Endothelial cell of umbilical vein (primary cell): Measurements from ENCODE around the gene AFDN. TPM values are rescaled to one million over a fixed set of nuclear protein-coding genes. Genes with fewer than 3 reads are reported as not detected.
A peak's percentile ranks its signal among the peaks of the same experiment; 100 is the strongest.

Experiments used
- BruUV-seq: library from RNA; stranded (reverse); fragments of 400-500 nt; replicated peaks from 2 replicates; lab custom pipeline; 2021; lab: Mats Ljungman, UMichigan
- CTCF ChIA-PET: fragments of 300-600, 350-600 bp; sonication (Branson Sonifier 250); formaldehyde crosslinking; loops from one replicate; lab custom pipeline; 2021; ENCODE audit warnings: antibody characterized with exemption, inconsistent platforms; lab: Charles Lee
- POLR2A ChIA-PET: fragments of 300-600, 350-600 bp; sonication (Branson Sonifier 250); formaldehyde crosslinking; loops from one replicate; lab custom pipeline; 2021; ENCODE audit warnings: antibody characterized with exemption, inconsistent platforms; lab: Charles Lee
- DNase-seq: peaks from one replicate; pipeline ENCODE4 v3.0.0-alpha.2; 2011; ENCODE audit warnings: low read depth, low spot score
- FAIRE-seq: peaks from 2 replicates; lab custom pipeline; 2011; peaks lifted over from hg19 to GRCh38; lab: Jason Lieb, UNC
- H2AFZ ChIP-seq: 2 replicates; pipeline ENCODE4 v1.6.0; 2012; ENCODE audit warnings: low read depth, low read length, control low read depth, inconsistent platforms
- H3K27ac ChIP-seq: 2 replicates; pipeline ENCODE4 v1.5.1; 2011; ENCODE audit warnings: low read depth, mild to moderate bottlenecking, control low read depth, low read length, moderate library complexity; ENCODE audit not compliant: insufficient read depth
- H3K27me3 ChIP-seq, 2 experiments: 2 replicates each; pipeline versions ENCODE4 v1.6.0 to v1.6.1; 2011; ENCODE audit warnings: low read length in 2 of 2, mixed read lengths in 1 of 2; ENCODE audit not compliant: control insufficient read depth in 2 of 2, insufficient read depth in 2 of 2
- H3K36me3 ChIP-seq, 2 experiments: 2 replicates in 1 of 2; 3 replicates in 1 of 2; pipeline ENCODE4 v1.5.1; 2011; ENCODE audit warnings: low read length in 2 of 2, mild to moderate bottlenecking in 1 of 2, moderate library complexity in 1 of 2; ENCODE audit not compliant: control insufficient read depth in 2 of 2, insufficient read depth in 2 of 2; ENCODE audit errors: extremely low read depth in 1 of 2
- H3K4me1 ChIP-seq: 3 replicates; pipeline ENCODE4 v1.5.1; 2011; ENCODE audit warnings: mild to moderate bottlenecking, low read length; ENCODE audit not compliant: control insufficient read depth, insufficient read depth; ENCODE audit errors: extremely low read depth
- H3K4me2 ChIP-seq: 2 replicates; pipeline ENCODE4 v1.6.1; 2011; ENCODE audit warnings: low read length, control low read depth, mixed read lengths; ENCODE audit not compliant: insufficient read depth
- H3K4me3 ChIP-seq, 3 experiments: fragments of 200-600 bp in 1 of 3; sonication (generic), shearing (Covaris generic) in 1 of 3; replicated peaks in 1 of 3; 2 replicates each; pipeline ENCODE4 v1.5.1; 2011 to 2016; ENCODE audit warnings: control low read depth in 3 of 3, low read length in 3 of 3, mild to moderate bottlenecking in 2 of 3, inconsistent platforms in 1 of 3, low read depth in 1 of 3, moderate library complexity in 1 of 3; ENCODE audit not compliant: insufficient read depth in 1 of 3
- H3K79me2 ChIP-seq: 2 replicates; pipeline ENCODE4 v1.6.0; 2012; ENCODE audit warnings: low read length, inconsistent platforms; ENCODE audit not compliant: control insufficient read depth, insufficient read depth
- H3K9ac ChIP-seq: replicated peaks from 2 replicates; pipeline ENCODE3; 2011; ENCODE audit warnings: low read length, control low read depth; ENCODE audit not compliant: insufficient read depth; ENCODE audit errors: extremely low read depth
- H3K9me1 ChIP-seq: replicated peaks from 3 replicates; pipeline ENCODE4 v1.6.0; 2011; ENCODE audit warnings: mild to moderate bottlenecking, low read length; ENCODE audit not compliant: control insufficient read depth, insufficient read depth; ENCODE audit errors: extremely low read depth
- H3K9me3 ChIP-seq: replicated peaks from 2 replicates; pipeline ENCODE4 v1.5.1; 2012; ENCODE audit warnings: low read length, inconsistent platforms; ENCODE audit not compliant: control insufficient read depth, insufficient read depth
- H4K20me1 ChIP-seq: replicated peaks from 2 replicates; pipeline ENCODE3; 2011; ENCODE audit warnings: mild to moderate bottlenecking, low read length; ENCODE audit not compliant: control insufficient read depth, insufficient read depth; ENCODE audit errors: extremely low read depth
- CTCF ChIP-seq, 2 donors: IDR thresholded peaks; 1 replicate in 1 of 2; 2 replicates in 1 of 2; pipeline ENCODE4 v1.5.1; 2011; ENCODE audit warnings: low read length in 2 of 2, mild to moderate bottlenecking in 2 of 2, moderate library complexity in 2 of 2, control low read depth in 1 of 2, inconsistent platforms in 1 of 2, low read depth in 1 of 2; ENCODE audit not compliant: insufficient read depth in 1 of 2; ENCODE audit errors: extremely low read depth in 1 of 2
- EZH2 ChIP-seq: IDR thresholded peaks from 2 replicates; pipeline ENCODE4 v1.6.1; 2012; ENCODE audit warnings: borderline replicate concordance, low read depth, mild to moderate bottlenecking, moderate library complexity, low read length, inconsistent platforms; ENCODE audit not compliant: severe bottlenecking
- FOS ChIP-seq: IDR thresholded peaks from 2 replicates; pipeline ENCODE4 v1.6.1; 2011; ENCODE audit warnings: mild to moderate bottlenecking, low read length, moderate library complexity, borderline replicate concordance; ENCODE audit not compliant: insufficient read depth
- GATA2 ChIP-seq: IDR thresholded peaks from 2 replicates; pipeline ENCODE4 v1.7.0; 2011; ENCODE audit warnings: low read depth, mild to moderate bottlenecking, moderate library complexity, mixed read lengths, low read length; ENCODE audit not compliant: insufficient read length, insufficient read depth
- JUN ChIP-seq: IDR thresholded peaks from 2 replicates; pipeline ENCODE4 v1.6.1; 2011; ENCODE audit warnings: borderline replicate concordance, low read depth; ENCODE audit not compliant: insufficient read length, insufficient read depth
- MYC ChIP-seq: IDR thresholded peaks from one replicate; pipeline ENCODE4 v1.6.1; 2011; ENCODE audit warnings: mild to moderate bottlenecking, low read depth, low read length
- POLR2A ChIP-seq: IDR thresholded peaks from 2 replicates; pipeline ENCODE4 v1.6.1; 2012; ENCODE audit warnings: low read depth, mild to moderate bottlenecking, control low read depth, low read length
- POLR2AphosphoS5 ChIP-seq: IDR thresholded peaks from 2 replicates; pipeline ENCODE4 v1.6.1; 2012; ENCODE audit warnings: low read depth, mild to moderate bottlenecking, control low read depth, low read length, moderate library complexity; ENCODE audit not compliant: insufficient read depth
- dilution Hi-C: fragments of 300-500 bp; cut with MboI; formaldehyde crosslinking; loops from one replicate; pipeline ENCODE4 v1.15.0; 2019; ENCODE audit warnings: low sequenced_read_pairs; ENCODE audit not compliant: extremely low pct_ligation_motif_present
- intact Hi-C: fragments of 100-400 bp; cut with micrococcal nuclease; formaldehyde crosslinking; loops from one replicate; pipeline ENCODE4 v1.10.0; 2022
- polyA plus RNA-seq, 4 experiments: library from polyadenylated mRNA; depleted of rRNA in 3 of 4; stranded (reverse) in 3 of 4; unstranded in 1 of 4; fragments of >200 nt; gene quantifications; 2 replicates each; pipeline versions ENCODE4 v1.2.1 to v1.2.3, GENCODE V29; 2011 to 2012; ENCODE audit warnings: missing spikeins in 1 of 4
- total RNA-seq: library from RNA; stranded (reverse); gene quantifications from 2 replicates; pipeline ENCODE4 v1.2.3, GENCODE V29; 2021
- TF ChIP-seq, protein P1 (sequence below): IDR thresholded peaks from 2 replicates; pipeline ENCODE4 v1.6.1; 2011; ENCODE audit not compliant: insufficient read depth, insufficient read length

The AFDN gene
- total and polyA plus RNA-seq, 2 donors (not counting 3 experiments of a cell fraction or from before 2014, with no cell fraction given): 31.0 to 134 TPM

GRCh38 chr6:168007592-168008338, 181.1 kb downstream of the AFDN start:
- CTCF ChIA-PET: interaction anchor here (0.9 to 1.2 kb wide), 5 partner anchors 10 to 27 kb away, joined by 3 to 6 read pairs (median 5); partner anchors contain the start of gene KIF25
- peak; percentile 60 for DNase-seq
- Histone ChIP-seq H3K36me3 (no peaks in the 10 kb centered on the region), H3K9ac (no peak overlapping the region), H3K4me3 (no peak overlapping the region), H3K9me3 (no peaks in the 10 kb centered on the region), H3K4me2 (no peak overlapping the region), H3K4me1 (peaks cover 27% of the 10 kb centered on the region), H4K20me1 (no peaks in the 10 kb centered on the region), H3K27me3 (no peaks in the 10 kb centered on the region), H3K9me1 (no peaks in the 10 kb centered on the region), H3K27ac (peak overlapping the region; percentile 29), H2AFZ (no peak overlapping the region), H3K79me2 (no peaks in the 10 kb centered on the region)
- dilution Hi-C loops (no loop called here), intact Hi-C loops (loop anchor here (1.0 kb wide), 1 partner anchor 28 kb away; no protein-coding TSS in a partner anchor)
- POLR2A ChIA-PET: no interaction called here
- TF ChIP-seq JUN: peak; percentile 15
- no peak for TF ChIP-seq MYC
- TF ChIP-seq POLR2AphosphoS5: peak; percentile 68
- TF ChIP-seq FOS: peak; percentile 78
- no peak for TF ChIP-seq CTCF (IDR thresholded peaks at IDR 0.05; ENCODE audit: extremely low read depth in 1 of 2, insufficient read depth in 1 of 2, low read depth in 1 of 2, low read length in 2 of 2)
- TF ChIP-seq, protein P1, sequence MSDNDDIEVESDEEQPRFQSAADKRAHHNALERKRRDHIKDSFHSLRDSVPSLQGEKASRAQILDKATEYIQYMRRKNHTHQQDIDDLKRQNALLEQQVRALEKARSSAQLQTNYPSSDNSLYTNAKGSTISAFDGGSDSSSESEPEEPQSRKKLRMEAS: no peak
- TF ChIP-seq EZH2: no peak
- no peak for TF ChIP-seq POLR2A
- peak; percentile 95 for TF ChIP-seq GATA2
- FAIRE-seq: peak; percentile 91
- no TSS peak for BruUV-seq
